GM19035 (cell line): ENCODE results near the gene MIPOL1.
"Not testable (repeated sequence)": the region's sequence is repeated elsewhere in the genome, so short reads cannot be mapped to it uniquely, and the experiment has no call there.

Source experiments
- ATAC-seq: cut with Tn5 transposase; IDR thresholded peaks from one replicate; pipeline ENCODE4 v1.9.1; 2021; ENCODE audit not compliant: unreplicated experiment

Gene MIPOL1

GRCh38 chr14:37186865-37187264 lies 10.9 kb upstream of the MIPOL1 start:
- ATAC-seq, result no peak

GRCh38 chr14:37187294-37187693 lies 10.4 kb upstream of the MIPOL1 start:
- no peak for ATAC-seq

DNA sequence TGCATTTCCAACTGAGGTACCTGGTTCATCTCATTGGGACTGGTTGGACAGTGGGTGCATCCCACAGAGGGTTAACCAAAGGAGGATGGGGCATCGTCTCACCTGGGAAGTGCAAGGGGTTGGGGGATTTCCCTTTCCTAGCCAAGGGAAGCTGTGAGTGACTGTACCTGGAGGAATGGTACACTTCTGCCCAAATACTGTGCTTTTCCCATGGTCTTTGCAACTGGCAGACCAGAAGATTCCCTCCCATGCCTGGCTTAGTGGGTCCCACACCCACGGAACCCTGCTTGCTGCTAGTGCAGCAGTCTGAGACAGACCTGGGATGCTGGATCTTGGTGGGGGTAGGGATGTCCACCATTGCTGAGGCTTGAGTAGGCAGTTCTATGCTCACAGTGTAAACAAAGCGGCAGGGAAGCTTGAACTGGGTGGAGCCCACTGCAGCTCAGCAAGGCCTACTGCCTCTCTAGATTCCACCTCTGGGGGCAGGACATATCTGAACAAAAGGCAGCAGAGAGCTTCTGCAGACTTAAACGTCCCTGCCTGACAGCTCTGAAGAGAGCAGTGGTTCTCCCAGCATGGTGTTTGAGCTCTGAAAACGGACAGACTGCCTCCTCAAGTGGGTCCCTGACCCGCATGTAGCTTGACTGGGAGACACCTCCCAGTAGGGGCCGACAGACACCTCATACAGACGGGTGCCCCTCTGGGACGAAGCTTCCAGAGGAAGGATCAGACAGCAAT lies 9.7 kb upstream of the MIPOL1 start:
- ATAC-seq, result not testable (repeated sequence)

DNA sequence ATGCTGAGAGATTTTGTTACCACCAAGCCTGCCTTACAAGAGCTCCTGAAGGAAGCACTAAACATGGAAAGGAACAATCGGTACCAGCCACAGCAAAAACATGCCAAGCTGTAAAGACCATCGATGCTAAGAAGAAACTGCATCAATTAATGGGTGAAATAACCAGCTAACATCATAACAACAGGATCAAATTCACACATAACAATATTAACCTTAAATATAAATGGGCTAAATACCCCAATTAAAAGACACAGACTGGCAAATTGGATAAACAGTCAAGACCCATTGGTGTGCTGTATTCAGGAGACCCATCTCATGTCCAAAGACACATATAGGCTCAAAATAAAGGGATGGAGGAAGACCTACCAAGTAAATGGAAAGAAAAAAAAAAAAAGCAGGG lies 8.0 kb upstream of the MIPOL1 start:
- not testable (repeated sequence) for ATAC-seq

DNA sequence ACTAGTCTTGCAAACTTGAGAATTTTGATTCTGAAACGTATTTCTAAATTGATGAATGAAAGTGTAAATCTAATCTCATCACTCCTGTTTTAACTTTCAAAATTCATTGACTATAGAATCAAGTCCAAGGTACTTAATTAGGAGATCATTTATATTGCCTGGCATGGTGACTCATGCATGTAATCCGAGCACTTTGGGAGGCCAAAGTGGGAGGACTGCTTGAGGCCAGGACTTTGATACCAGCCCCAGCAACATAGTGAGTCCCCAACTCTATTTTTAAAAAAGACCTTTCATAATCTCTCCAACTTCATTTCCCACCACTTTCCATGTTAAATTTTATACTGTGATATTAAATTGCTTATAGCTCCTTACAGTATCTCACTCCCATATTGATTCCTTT lies 3.0 kb upstream of the MIPOL1 start:
- no peak for ATAC-seq

DNA sequence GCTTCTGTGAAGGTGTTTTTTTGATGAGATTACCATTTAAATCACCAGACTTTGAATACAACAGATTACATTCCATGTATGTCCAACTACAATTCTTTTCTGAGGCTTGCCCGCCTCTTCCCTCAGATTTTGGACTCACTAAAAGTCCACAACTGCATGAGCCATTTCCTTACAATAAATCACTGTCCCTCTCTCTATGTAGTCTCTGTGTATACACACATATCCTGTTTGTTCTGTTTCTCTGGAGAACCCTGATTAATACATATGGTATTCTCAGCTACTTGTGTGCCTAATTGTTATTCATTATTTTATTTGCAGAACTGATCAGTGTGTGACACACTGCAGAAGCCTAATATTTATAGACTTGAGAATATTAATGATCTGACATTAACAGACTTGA lies 2.4 kb upstream of the MIPOL1 start:
- ATAC-seq, result no peak

DNA sequence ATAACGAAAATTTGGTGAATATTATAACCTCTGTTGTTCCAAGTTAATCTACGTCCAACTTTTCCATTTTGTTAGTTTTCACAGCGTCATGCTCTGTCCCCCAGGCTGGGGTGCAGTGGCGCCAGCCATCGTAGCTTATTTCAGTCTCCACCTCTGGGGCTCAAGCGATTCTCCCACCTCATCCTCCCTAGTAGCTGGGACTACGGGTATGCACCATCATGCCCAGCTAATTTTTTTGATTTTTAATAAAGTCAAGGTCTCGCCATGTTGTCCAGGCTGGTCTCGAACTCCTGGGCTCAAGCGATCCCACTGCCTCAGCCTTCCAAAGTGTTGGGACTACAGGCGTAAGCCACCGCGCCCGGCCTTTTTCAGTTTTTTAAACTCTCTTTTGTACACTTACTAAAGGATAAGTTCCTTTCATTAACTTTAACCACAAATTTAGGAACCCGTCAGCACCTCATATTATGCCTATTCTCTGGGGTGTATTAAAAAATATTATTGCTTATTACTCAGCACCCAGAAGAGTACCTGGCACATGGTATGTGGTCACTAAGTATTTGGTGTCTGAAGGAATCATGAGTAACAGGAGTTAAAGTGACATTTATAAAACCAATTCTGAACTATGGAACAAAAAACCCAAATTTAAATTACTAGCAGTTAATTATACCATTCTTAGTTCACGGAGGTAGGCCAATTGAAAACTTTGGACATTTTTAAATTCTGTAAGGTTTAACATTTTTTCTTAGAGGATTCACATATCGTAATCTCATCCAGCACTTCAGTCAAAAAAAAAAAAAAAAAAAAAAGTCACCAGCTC lies 925 bp upstream of the MIPOL1 start:
- ATAC-seq, result no peak

GRCh38 chr14:37198273-37198598 lies 499 bp downstream of the MIPOL1 start:
- no peak for ATAC-seq

DNA sequence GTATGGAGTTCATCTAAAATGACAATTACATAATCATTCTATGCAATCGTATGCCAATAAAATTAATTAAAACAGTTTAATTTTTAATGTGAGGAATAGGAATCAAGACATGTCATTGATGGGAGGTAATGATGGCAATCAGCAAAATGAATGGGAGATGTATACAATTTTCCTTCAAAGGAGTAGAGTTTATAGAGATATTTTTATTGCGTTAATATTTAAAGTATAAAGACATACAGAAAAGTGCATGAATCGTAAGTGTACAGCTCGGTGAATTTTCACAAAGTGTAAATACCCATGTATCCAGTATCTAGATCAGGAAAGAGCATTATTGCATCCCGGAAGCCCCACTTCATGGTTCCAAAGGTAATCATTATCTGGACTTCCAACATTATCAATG lies 1.2 kb downstream of the MIPOL1 start:
- ATAC-seq, result no peak

DNA sequence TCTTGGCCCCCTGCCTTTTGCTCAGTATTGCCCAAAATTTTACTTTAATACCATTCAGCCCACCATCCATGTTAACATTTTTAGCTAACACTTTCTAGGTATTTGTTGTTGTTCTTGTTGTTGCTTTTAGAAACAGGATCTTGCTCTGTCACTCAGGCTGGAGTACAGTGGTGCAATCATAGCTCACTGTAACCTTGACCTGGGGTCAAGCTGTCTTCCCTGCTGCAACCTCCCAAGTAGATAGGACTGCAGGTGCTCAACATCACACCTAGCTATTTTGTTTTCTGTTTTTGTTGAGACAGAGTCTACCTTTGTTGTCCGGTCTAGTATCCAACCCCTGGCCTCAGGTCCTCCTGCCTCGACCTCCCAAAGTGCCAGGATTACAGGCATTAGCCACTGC lies 4.0 kb downstream of the MIPOL1 start:
- ATAC-seq, result no peak

DNA sequence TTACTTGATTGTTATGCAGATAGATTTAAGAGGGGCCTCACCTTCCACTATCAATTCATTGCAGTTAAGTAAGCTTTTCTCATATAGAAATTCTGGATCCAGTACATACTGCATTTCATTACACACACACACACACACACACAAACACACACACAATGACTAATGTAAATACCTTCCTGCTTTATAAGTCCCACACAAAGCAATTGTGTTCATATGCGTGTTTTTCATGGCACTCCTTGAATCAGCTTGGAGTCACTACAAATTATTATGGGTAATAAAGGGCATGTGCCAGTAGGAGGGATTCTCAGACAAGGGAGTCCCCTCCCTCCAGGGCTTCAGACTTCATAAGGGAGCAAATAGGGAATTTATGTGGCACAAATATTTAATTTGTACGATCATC lies 4.5 kb downstream of the MIPOL1 start:
- no peak for ATAC-seq

DNA sequence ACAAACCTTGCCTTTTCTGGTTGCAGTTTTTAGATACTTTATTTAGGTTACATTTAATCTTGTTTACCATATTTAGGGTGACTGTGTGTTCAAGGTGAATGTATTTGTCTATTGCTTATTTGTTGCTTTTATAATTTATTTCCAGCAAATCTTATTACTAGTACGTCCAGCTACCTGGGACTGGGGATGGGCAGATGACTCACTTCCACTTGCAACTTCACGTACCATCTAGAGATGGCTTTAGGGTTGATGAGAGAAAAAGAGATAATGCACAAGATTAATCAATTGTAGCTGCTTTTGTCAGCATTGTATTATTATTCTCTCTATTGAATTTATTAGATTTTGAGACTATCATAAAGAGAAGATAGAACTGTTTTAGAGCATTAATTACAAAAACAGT lies 5.1 kb downstream of the MIPOL1 start:
- ATAC-seq, result no peak

DNA sequence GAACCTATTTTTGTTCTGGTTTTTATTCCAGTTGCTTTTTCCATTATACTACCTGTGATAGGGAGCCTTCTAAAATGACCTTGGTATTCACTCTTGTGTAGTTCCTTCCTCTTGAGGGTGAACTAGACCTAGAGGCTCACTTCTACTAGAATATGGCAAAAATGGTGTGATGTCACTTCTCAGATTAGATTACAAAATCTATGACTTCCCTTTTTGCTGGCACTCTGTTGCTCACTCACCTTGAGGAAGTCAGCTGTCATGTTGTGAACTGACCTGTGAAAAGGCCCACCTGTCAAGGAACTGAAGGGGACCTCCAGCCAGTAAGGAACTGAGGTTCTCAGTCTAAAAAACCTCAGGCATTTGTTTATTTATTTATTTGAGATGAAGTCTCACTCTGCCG lies 5.7 kb downstream of the MIPOL1 start:
- no peak for ATAC-seq

- not testable (repeated sequence) for ATAC-seq
Measured at GRCh38 chr14:37205623-37206605, 8.2 kb downstream of the MIPOL1 start.

DNA sequence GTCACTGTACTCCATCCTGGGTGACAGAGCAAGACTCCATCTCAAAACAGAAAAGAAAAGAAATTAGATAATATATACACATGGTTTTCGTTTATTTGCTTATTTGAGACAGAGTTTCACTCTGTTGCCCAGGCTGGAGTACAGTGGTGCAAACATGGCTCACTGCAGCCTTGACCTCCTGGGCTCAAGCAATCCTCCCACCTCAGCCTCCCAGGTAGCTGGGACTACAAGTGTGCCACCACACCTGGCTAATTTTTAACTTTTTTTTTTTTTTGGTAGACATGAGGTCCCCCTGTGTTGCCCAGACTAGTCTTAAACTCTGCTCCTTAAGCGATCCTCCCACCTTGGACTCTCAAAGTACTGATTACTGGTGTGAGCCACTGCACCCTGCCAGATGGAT lies 11.9 kb downstream of the MIPOL1 start:
- ATAC-seq, result not testable (repeated sequence)

DNA sequence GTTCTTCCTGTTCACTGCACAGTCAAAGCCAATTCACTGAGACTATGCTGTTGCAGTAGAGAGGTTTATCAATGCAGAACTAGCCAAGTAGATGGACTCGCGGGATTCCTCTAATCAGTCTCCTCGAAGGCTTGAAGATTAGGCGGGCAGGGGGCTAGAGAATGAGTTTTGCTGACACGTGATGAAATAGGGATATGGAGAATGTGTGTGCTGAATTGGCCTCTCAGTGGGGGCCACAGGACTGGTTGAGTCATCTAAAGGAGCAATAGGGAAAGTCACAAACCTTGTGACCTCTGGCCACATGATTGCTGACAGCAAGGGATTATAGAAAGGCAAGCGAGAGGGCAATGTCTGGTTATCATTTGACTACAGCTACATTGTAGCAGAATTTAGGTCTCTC lies 12.7 kb downstream of the MIPOL1 start:
- no peak for ATAC-seq

DNA sequence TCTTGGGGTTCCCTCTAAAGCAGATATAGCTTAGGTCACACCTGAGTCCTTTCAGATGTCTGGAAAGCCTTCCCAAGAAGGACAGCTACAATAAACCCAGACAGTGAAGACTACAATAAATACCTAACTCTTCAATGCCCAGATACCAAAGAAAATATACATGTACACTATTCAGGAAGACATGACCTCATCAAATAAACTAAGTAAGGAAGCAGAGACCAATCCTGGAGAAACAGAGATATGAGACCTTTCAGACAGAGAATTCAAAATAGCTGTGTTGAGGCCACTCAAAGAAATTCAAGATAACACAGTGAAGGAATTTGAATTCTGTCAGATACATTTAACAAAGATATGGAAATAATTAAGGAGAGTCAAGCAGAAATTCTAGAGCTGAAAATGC lies 15.3 kb downstream of the MIPOL1 start:
- no peak for ATAC-seq

- no peak for ATAC-seq
Measured at GRCh38 chr14:37215345-37215744, 17.6 kb downstream of the MIPOL1 start.

DNA sequence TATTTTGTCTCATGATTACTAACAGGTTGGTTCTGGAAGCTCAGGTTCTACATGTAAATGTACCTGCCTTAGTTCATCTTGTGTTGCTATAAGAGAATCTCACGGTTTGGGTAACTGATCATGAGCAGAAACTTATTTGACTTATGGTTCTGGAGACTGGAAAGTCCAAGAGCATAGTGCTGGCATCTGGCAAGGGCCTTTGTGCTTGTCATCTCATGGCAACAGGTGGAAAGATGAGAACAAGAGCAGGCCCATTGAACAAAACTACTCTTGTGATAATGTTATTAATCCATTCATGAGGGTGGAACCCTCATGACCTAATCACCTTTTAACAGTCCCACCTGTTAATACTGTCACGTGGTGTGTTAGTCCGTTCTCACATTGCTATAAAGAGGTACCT lies 23.3 kb downstream of the MIPOL1 start:
- no peak for ATAC-seq

- ATAC-seq, result no peak
Measured at GRCh38 chr14:37223947-37224474, 26.3 kb downstream of the MIPOL1 start.

- ATAC-seq, result not testable (repeated sequence)
Measured at GRCh38 chr14:37225668-37226067, 27.9 kb downstream of the MIPOL1 start.
